NOMO-1 treated with dmso at 0.1 percent for 144 hours (cell line): ENCODE measurements around the gene KCNG2.

Source experiments
- DNase-seq: peaks from one replicate; lab custom pipeline; 2025; ENCODE audit not compliant: unreplicated experiment; lab: John Stamatoyannopoulos, UW

KCNG2 gene

DNA sequence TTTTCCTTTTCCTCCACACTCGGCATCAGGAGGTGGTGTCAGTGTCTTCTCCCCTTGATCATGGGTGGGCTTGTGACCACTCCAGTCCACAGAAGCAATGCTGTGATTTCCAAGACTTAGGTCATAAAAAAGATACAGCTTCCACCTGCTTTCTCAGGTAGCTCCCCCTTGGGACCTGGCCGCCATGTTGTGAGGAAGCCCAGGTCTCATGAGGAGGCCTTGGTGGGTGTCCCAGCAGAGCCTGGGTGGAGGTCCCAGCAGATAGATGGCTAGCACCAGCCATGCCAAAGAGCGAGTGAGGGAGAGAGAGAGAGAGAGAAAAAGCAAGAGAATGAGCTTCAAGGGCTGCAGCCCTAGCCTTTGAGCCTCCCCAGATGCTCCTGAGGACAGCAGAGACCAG, 137.8 kb downstream of the KCNG2 start:
- DNase-seq: no peak

DNA sequence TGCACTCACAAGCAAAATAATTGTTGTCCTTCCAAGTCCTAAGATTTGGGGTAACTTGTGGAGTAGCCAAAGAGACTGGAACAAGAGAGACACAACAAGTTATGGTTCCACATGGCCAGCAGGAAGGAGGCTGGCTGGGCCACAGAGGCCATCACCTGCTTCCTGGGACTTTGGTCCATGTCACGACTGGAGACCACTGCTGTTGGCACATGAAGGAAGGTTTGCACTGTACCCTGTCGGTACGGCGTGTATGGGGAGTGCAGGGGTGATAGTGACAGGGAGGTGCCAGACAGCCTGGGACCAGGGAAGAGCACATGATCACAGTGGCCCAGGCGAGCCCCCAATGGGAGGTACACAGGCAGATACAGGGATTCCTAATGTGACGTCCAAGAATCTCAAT, 138.2 kb downstream of the KCNG2 start:
- DNase-seq: no peak

DNA sequence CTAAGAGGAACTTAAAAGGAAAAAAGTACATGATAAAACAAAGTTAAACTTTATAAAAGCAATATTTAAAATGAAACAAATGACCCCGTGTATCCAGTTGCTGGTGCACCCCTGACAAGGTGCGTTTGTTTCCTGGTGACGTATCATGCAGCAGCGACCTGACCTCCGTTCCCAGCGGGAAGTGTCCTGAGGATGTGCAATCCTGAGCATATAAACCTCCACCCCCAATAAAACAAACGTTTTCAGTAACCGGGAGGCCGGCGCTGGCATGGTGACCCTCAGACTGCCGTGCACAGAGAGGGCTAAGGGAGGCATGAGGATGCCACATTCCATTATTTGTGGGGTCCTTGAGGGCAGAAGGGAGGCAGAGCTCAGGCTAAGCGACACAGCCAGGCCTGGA, 138.9 kb downstream of the KCNG2 start:
- DNase-seq: no peak

DNA sequence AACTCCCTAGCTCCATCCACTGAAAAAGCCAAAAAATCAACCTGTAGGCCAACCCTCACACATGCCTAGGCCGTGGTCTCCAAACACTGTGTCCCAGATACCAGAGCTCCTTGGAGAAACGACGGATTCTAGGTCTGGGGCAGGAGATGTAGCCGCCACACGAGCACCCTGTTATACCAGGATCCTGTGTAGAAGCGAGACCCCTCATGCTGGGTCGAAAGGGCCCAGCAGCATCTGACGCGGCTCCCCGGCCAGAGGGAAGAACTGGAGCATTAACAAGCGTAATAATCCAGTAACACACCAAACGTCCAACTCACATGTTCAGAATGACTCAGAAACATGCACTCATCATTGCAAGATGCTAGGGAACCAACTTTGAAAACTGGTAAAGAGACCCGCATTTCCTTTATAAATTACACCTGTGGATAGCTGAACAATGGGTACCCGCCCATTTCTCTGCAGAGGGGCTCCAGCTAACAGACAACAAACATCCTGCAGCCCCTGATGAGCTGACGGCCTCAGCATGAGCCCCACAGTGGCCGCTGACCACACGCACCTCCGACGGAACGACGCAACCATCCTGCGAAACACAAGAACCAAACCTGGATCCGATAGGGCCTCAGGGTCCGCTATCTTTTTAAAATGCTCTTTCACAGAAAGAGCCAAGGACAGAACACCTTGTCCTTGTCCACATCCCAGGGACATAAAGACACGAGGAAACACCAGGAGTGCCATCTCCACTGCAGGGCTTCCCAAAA, 139.5 kb downstream of the KCNG2 start:
- DNase-seq: no peak

DNA sequence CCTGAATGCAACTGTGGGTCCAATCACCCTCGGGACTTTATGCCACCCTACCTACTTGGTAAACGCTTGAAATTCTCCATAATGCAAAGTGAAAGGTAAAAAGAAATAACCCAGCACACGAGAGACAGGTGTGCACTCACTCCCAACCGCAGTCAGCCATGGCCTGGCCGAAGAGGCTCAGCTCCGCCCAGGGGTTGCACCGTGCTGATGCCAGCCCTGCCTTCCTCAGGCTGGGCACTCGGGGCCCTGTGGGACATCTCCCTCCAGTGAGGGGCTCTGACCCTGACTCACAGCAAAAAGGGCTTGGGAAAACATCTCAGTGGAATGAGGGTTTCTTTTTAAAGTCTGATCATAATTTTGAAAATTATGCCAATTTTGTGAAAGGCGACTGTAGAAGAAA, 140.5 kb downstream of the KCNG2 start:
- DNase-seq: no peak

GRCh38 chr18:79939096-79939495, 141.4 kb downstream of the KCNG2 start:
- DNase-seq: no peak

DNA sequence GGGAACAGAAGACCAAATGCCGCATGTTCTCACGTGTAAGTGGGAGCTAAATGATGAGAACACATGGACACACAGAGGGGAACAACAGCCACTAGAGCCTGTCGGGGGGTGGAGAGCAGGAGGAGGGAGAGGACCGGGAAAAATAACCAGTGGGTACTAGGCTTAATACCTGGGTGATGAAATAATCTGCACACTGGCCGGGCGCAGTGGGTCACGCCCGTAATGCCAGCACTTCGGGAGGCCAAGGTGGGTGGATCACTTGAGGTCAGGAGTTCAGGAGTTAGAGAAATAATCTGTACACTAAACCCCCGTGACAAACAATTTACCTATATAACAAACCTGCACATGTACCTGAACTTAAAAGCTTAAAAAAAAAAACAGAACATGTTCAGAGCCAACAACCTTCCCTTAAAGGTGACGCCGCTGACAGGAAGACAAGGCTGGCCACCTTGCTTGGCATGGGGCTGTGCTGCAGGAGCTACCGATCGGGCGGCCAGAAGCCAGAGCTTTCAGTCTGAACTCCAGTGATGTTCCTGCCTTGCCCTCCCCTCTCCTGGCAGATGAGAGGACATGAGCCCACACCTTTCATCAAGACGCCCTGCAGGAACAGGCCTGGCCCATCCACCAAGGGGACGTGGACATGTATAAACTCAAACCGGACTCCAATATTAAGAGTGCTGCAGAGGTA, 142.5 kb downstream of the KCNG2 start:
- DNase-seq: no peak

DNA sequence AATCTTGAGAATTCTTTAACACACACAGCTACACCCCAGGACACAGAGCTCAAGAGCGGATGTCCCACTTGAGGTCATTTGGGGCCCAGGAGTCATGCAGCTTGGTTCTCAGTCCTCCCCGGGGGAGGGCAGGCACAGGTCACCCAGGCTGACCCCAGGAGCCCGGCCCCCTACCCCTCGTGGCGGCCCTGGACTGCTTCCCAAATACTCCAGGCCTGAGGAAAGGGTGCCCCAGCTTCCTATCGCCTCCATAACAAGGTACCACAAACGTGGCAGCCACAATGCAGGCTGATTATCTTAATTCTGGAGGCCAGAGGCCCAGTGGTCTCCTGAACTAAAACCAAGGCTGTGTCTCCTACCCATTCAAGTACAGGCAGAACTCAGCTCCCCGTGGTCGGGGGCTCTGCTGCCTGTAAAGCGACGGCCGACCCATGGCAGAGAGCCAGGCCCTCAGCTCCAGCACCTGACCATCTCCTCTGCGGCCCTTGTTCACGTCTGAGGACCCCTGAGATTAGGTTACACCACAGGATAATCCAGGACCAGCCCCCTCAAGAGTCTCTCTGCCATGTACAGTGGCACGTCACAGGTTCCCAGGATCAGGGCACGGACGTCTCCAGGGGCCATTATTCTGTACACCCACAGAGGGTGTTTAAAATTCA, 143.2 kb downstream of the KCNG2 start:
- DNase-seq: no peak

DNA sequence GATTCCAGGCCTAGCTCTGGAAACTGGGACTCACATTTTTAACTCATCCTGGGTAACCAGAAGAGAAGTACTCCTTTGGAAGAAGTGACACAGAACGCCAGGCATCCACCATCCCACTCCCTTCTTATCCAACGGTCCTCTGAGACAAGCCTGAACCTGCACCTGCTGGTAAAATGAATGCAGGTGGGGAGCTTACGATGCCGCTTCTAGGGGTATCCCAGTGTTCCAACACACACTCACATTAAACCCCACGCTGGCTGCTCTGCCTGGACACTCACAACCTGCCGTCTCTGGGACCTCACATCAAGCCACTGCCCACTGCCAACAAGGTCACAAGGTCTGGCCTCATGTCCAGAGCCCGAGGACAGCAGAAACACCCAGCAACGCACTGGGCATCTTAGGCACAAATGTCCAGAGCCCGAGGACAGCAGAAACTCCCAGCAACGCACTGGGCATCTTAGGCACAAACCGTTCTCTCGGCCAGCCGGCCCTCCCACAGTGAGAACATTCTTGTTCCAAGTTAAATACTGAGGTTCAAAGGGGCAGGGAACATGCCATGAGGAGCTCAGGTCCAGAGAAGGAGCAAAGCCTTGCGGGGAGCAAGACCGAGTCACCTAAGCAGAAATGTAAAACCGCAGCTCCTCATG, 143.9 kb downstream of the KCNG2 start:
- no peak for DNase-seq

DNA sequence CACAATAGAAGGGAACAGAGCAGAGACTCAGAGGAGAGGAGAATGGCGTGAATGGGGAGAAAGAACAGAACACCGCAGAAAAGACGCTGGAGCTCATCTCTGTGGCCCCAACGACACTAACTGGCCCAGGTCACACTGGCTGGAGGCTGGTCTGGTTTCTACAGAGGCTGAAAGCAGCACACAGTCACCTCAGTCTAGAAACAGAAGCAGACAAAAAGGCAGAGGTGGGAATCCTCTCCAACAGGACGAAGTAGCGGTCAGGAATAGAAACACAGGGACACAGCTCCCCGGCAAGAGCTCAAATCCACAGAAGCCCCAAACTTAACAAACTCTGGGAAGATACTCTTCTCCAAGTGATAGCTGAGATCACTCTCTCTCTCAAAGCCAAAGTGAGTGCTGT, 144.5 kb downstream of the KCNG2 start:
- no peak for DNase-seq

DNA sequence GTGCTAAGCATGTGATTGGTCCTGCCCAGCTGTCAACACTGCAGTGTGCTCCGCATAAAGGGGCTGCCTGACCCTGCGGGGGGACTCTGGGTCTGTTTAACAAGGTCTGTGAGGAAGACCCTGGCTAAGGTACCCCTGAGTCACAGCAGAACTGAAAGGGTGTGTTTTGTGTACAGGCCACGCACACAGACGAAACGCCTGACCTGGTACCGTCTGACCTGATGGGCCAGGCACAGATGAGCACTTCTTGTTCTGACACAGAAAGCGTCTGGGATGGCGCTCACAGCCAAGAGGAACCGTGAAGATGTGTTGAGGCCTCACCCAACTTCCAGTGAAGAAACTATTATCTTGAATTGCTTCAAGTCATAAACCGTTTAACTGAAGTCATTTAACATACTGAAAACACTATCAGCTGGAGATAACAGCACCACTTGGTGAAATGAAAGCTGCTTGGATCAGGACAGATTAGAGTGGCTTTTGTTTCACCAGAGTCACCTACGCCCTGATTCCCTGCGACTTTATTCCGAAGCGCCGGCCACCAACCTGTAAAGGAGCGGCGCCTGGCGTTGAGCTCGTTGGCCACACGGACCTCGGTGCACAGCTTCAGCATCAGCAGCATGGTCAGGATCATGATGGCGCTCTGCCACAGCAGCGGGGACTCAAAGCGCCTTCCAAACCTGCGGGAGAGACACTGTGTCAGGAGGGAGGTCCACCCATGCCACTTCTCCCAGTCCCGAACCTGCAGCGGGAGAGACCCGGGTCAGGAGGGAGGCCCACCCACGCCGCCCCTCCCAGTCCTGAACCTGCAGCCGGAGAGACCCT, 145.3 kb downstream of the KCNG2 start:
- no peak for DNase-seq

DNA sequence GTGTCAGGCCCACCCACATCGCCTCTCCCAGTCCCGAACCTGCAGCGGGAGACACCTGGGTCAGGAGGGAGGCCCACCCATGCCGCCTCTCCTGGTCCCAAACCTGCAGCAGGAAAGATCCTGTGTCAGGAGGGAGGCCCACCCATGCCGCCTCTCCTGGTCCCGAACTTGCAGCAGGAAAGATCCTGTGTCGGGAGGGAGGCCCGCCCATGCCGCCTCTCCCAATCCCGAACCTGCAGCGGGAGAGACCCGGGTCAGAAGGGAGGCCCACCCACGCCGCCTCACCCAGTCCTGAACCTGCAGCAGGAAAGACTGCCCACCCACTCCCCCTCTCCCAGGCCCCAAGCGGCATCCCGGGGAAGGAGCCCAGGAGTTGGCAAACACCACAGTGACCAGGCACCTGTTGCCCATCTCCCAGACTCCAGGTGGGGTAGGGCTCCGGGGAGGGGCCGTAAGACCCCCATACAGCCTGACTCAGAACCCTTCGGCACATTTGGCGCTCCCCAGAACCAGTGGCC, 145.9 kb downstream of the KCNG2 start:
- DNase-seq: no peak

DNA sequence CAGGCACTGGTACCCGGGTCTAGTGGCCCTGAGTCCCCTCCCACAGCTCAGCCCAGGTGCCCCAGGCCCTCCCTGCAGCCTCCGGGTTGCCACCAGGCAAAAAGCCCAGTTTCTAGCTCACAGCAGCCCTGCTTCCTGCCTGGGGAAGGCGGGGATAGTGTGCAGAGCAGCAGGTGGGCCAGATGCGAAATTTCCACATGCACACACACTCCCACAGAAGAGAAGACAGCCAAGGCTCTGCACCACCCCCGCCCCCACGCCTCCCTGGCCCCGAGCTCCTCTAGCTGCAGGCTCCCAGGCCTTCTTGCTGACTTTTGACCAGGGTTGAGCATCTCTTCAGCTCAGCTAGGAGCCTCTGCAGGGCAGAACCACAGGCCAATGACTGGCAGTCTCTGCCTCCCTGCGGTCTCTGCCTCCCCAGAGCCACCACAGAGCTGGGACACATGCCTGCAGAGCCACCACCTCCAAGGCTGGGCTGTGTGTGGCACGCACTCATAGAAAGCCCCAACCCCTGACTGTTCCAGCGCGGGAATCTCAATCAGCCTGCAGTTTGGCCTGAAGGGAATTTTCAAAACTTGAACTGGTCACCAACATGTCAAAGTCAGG, 146.5 kb downstream of the KCNG2 start:
- DNase-seq: no peak

DNA sequence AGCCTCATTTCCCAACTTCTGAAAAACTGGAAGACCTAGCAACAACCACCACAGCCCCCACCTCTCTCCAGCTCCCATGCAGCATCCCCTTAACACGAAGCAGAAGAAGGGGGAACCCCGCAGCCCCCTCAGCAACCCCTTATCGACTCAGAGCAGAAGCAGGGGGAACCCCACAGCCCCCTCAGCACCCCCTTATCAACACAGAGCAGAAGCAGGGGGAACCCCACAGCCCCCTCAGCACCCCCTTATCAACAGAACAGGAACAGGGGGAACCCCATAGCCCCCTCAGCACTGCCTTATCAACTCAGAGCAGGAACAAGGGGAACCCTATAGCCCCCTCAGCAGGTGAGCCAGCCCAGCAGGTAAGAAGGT, 147.0 kb downstream of the KCNG2 start:
- no peak for DNase-seq

- no peak for DNase-seq
Measured at GRCh38 chr18:79945118-79946042, 147.6 kb downstream of the KCNG2 start.

DNA sequence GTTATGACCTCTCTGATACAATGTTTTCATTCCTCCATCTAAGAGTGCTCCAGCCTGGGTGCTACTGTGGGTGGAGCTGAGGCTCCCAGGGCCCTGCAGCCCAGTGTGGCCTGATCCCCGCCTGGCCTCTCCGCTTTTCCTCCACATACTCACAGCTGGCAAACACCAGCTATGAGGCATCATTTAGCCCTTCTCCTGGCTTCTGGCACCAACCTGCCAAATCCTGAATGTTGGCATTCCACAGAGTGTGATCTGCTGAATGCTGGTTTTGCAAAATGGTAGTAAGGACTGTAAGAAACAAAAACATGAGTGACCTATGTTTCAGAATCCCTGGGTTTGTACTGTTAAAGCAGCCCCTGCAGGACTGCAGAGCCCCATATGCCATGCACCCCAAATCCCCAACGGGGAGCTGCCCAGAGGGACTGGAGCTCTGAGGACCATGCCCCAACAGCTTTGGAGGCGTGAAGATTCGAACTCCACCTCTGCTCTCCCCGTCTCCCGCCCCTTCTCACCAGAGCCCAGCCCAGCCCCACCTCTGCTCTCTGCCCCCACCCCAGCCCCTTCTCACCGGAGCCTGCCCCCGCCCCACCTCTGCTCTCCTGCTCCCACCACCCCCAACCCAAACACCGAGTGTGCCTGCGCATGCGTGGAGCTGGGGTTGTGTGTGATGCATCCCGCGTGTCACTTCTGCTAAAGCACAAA, 149.5 kb downstream of the KCNG2 start:
- no peak for DNase-seq

- no peak for DNase-seq
Measured at GRCh38 chr18:79947881-79948610, 150.3 kb downstream of the KCNG2 start.
